GM12878 (cell line): ENCODE measurements around the gene SULF2. TPM values are rescaled to one million over a fixed set of nuclear protein-coding genes. Genes with fewer than 3 reads are reported as not detected.

Source experiments
- ATAC-seq: fragments of 200-7000 bp; cut with Tn5 transposase; 3 replicates; pipeline ENCODE4 v1.9.1; 2020; ENCODE audit warnings: mild to moderate bottlenecking, moderate library complexity
- BruUV-seq: library from RNA; stranded (reverse); fragments of 400-500 nt; replicated peaks from 2 replicates; lab custom pipeline; 2021; lab: Mats Ljungman, UMichigan
- CTCF ChIA-PET: fragments of 300-600 bp; sonication (Branson Sonifier 250); formaldehyde crosslinking; extraction: SDS; loops from one replicate; lab custom pipeline; 2021; ENCODE audit warnings: inconsistent platforms; lab: Yijun Ruan, JAX
- POLR2A ChIA-PET: fragments of 350-600 bp; formaldehyde crosslinking; extraction: SDS; loops from one replicate; lab custom pipeline; 2021; ENCODE audit warnings: inconsistent platforms; lab: Charles Lee
- RAD21 ChIA-PET: fragments of 300-600 bp; sonication (Branson Sonifier 250); formaldehyde crosslinking; loops from one replicate; lab custom pipeline; 2023; ENCODE audit warnings: antibody characterized with exemption; ENCODE audit not compliant: unreplicated experiment; lab: Charles Lee
- SMC1A ChIA-PET: fragments of 300-600 bp; sonication (Branson Sonifier 250); formaldehyde crosslinking; loops from one replicate; lab custom pipeline; 2023; ENCODE audit not compliant: unreplicated experiment, uncharacterized antibody; lab: Charles Lee
- DNase-seq: peaks from one replicate; pipeline ENCODE4 v3.0.0-alpha.2; 2011; ENCODE audit warnings: low read depth, low spot score
- FAIRE-seq: peaks from 3 replicates; lab custom pipeline; 2011; peaks lifted over from hg19 to GRCh38; lab: Jason Lieb, UNC
- H2AFZ ChIP-seq: 2 replicates; pipeline ENCODE4 v1.6.0; 2011; ENCODE audit warnings: low read depth, low read length, control low read depth; ENCODE audit not compliant: control insufficient read depth
- H3K27ac ChIP-seq: 2 replicates; pipeline ENCODE4 v1.5.1; 2011; ENCODE audit warnings: control low read depth; ENCODE audit not compliant: control insufficient read depth, insufficient read depth
- H3K27me3 ChIP-seq, 2 experiments: replicated peaks in 1 of 2; 2 replicates each; pipeline versions ENCODE4 v1.6.0 to v1.6.1; 2011; ENCODE audit warnings: low read length in 1 of 2; ENCODE audit not compliant: control insufficient read depth in 2 of 2, insufficient read depth in 2 of 2
- H3K36me3 ChIP-seq, 2 experiments: 2 replicates each; pipeline ENCODE4 v1.5.1; 2011; ENCODE audit warnings: low read length in 1 of 2; ENCODE audit not compliant: control insufficient read depth in 2 of 2, insufficient read depth in 2 of 2
- H3K4me1 ChIP-seq: 2 replicates; pipeline ENCODE4 v1.6.1; 2011; ENCODE audit warnings: mild to moderate bottlenecking, low read length, moderate library complexity, mixed read lengths; ENCODE audit not compliant: control insufficient read depth, insufficient read depth
- H3K4me2 ChIP-seq: 2 replicates; pipeline ENCODE4 v1.6.0; 2011; ENCODE audit warnings: control low read depth; ENCODE audit not compliant: control insufficient read depth, insufficient read depth
- H3K4me3 ChIP-seq: fragments of 200-600 bp; sonication (generic); 2 replicates; pipeline ENCODE4 v1.5.1; 2016
- H3K79me2 ChIP-seq: 2 replicates; pipeline ENCODE4 v1.6.0; 2011; ENCODE audit warnings: low read length; ENCODE audit not compliant: control insufficient read depth, insufficient read depth
- H3K9ac ChIP-seq: 2 replicates; pipeline ENCODE4 v1.8.0; 2011; ENCODE audit warnings: low read length, control low read depth, mixed read lengths; ENCODE audit not compliant: control insufficient read depth, insufficient read depth
- H3K9me3 ChIP-seq: replicated peaks from 3 replicates; pipeline ENCODE4 v1.5.1; 2011; ENCODE audit warnings: mild to moderate bottlenecking, low read length; ENCODE audit not compliant: control insufficient read depth, insufficient read depth
- H4K20me1 ChIP-seq: 2 replicates; pipeline ENCODE4 v1.6.0; 2011; ENCODE audit not compliant: control insufficient read depth, insufficient read depth
- ASH2L ChIP-seq: fragments of 300-600, 200-600 bp; sonication (generic); IDR thresholded peaks from 2 replicates; pipeline ENCODE4 v1.6.1; 2017; ENCODE audit warnings: low read depth, mild to moderate bottlenecking, borderline replicate concordance
- EGR1 ChIP-seq, 2 experiments: IDR thresholded peaks; 1 replicate in 1 of 2; 2 replicates in 1 of 2; pipeline ENCODE4 v1.6.1; 2011 to 2012; ENCODE audit warnings: low read depth in 2 of 2, low read length in 2 of 2, borderline replicate concordance in 1 of 2, mild to moderate bottlenecking in 1 of 2, moderate library complexity in 1 of 2
- IKZF1 ChIP-seq: fragments of 450-650 bp; conservative IDR thresholded peaks from 2 replicates; pipeline ENCODE4 v1.6.1; 2017; ENCODE audit warnings: antibody characterized with exemption, mild to moderate bottlenecking
- MEF2B ChIP-seq: fragments of 450-650 bp; IDR thresholded peaks from 2 replicates; pipeline ENCODE4 v1.6.1; 2018; ENCODE audit warnings: mild to moderate bottlenecking, moderate library complexity; ENCODE audit not compliant: partially characterized antibody, poor library complexity, severe bottlenecking
- MTA2 ChIP-seq: fragments of 450-650 bp; IDR thresholded peaks from 2 replicates; pipeline ENCODE4 v1.6.1; 2016; ENCODE audit warnings: low read depth, mild to moderate bottlenecking, moderate library complexity
- NFXL1 ChIP-seq: fragments of 450-650 bp; IDR thresholded peaks from 2 replicates; pipeline ENCODE4 v1.6.1; 2017; ENCODE audit warnings: antibody characterized with exemption, mild to moderate bottlenecking, borderline replicate concordance
- SUPT20H ChIP-seq: IDR thresholded peaks from 2 replicates; pipeline ENCODE4 v1.6.1; 2011; ENCODE audit warnings: low read depth, mild to moderate bottlenecking, low read length, moderate library complexity, borderline replicate concordance; ENCODE audit not compliant: control insufficient read depth
- ZNF24 ChIP-seq: fragments of 450-650 bp; IDR thresholded peaks from 2 replicates; pipeline ENCODE4 v1.6.1; 2017; ENCODE audit warnings: antibody characterized with exemption, mild to moderate bottlenecking
- ZZZ3 ChIP-seq: IDR thresholded peaks from 2 replicates; pipeline ENCODE4 v1.6.1; 2011; ENCODE audit warnings: low read depth; ENCODE audit not compliant: control insufficient read depth, insufficient read length
- WGBS: methylation state at CpG from one replicate; pipeline ENCODE4 v1.1.6; 2016; ENCODE audit warnings: low lambda C conversion rate; ENCODE audit not compliant: insufficient replicate concordance, insufficient coverage; ENCODE audit errors: missing lambda C conversion rate; 5-methylcytosine and 5-hydroxymethylcytosine counted together
- in situ Hi-C: fragments of 300-500 bp; cut with MboI; formaldehyde crosslinking; loops from 9 replicates; pipeline ENCODE4 v1.14.3; 2018; ENCODE audit warnings: mixed read lengths
- intact Hi-C: fragments of 100-400 bp; cut with micrococcal nuclease; formaldehyde crosslinking; loops from one replicate; pipeline ENCODE4 v1.14.2; 2022; ENCODE audit not compliant: unreplicated experiment
- polyA plus RNA-seq, 11 experiments: library from polyadenylated mRNA; depleted of rRNA in 4 of 11; unstranded in 6 of 11; stranded (reverse) in 5 of 11; fragments of >200 nt; fragmentation: Nextera tagmentation in 4 of 11; fragmentation: Illumina TruSeq in 1 of 11; extraction: Ambion mirVana in 4 of 11; extraction: Trizol in 1 of 11; gene quantifications; 1 replicate in 1 of 11; 2 replicates in 10 of 11; pipeline versions ENCODE4 v1.2.1 to v1.2.3, GENCODE V29; 2011 to 2016; ENCODE audit warnings: inconsistent platforms in 2 of 11, missing spikeins in 2 of 11, low read depth in 1 of 11
- total RNA-seq, 4 experiments: library from RNA; depleted of rRNA in 3 of 4; stranded (reverse); fragments of >200 nt in 3 of 4; fragmentation: Illumina TruSeq in 1 of 4; extraction: Trizol in 1 of 4; gene quantifications; 2 replicates each; pipeline versions ENCODE4 v1.2.1 to v1.2.3, GENCODE V29; 2013 to 2021
- TF ChIP-seq, protein P1 (sequence below): IDR thresholded peaks from 2 replicates; pipeline ENCODE4 v1.6.1; 2011; ENCODE audit warnings: borderline replicate concordance, low read depth, mild to moderate bottlenecking, moderate library complexity, mixed read lengths, low read length; ENCODE audit not compliant: insufficient read depth; ENCODE audit errors: extremely low read length
- TF ChIP-seq, protein P2 (sequence below): fragments of 450-650 bp; IDR thresholded peaks from 2 replicates; pipeline ENCODE4 v1.6.1; 2017; ENCODE audit warnings: low read depth, mild to moderate bottlenecking, moderate library complexity

The SULF2 gene
- total and polyA plus RNA-seq, 10 of the 15 experiments (the other 5 are each of a cell fraction or from before 2014, with no cell fraction given) = 0.69 to 4.1 (median 1.6) TPM

DNA sequence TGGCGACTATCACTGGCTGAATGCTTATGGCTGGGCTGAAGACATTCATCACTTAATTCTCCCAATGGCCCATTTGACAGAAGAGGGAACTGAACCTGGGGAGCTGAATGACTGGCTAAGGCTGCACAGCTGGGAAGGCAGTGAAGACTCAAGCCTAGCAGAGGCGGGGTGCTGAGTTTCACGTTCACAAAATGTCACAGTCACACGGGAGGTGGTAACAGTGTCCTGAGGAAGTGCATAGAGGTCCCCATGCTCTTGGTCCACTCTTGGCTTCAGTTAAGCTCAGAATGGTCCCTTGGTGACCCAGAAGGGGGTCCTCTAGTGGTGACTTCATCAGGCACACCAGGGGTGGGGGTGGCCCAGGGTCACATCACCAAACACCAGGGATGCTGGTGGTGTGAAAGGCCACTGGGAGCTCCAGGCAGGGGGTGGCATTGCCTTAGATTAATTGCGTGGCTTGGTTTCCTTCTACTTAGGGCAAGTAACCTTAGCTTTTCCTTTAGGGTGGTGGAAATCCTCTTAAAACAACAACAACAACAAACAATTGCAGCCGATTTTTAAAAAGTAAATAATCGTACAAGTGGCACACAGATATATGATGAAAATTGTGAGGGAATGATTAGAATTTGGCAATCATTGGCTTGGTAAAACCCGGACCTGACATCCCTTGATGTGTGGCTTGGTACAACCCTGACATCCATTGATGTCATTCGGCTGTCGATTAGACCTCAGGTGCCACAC lies 45.0 kb downstream of the SULF2 start:
- no TSS peak for BruUV-seq
- no peak for FAIRE-seq
- H3K9me3 ChIP-seq = no peaks in the 10 kb centered on the region; the same call in 2 of the 3 replicates
- WGBS = 37% methylated on average over 10 of the region's 10 CpGs
- TF ChIP-seq MEF2B = no peak
- TF ChIP-seq EGR1 (IDR thresholded peaks at IDR 0.05; ENCODE audit: borderline replicate concordance in 1 of 2, low read depth in 2 of 2, low read length in 2 of 2) = no peak
- TF ChIP-seq, protein P1, sequence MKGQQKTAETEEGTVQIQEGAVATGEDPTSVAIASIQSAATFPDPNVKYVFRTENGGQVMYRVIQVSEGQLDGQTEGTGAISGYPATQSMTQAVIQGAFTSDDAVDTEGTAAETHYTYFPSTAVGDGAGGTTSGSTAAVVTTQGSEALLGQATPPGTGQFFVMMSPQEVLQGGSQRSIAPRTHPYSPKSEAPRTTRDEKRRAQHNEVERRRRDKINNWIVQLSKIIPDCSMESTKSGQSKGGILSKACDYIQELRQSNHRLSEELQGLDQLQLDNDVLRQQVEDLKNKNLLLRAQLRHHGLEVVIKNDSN = no peak
- no peak for TF ChIP-seq SUPT20H
- no peak for TF ChIP-seq NFXL1
- TF ChIP-seq ZNF24 = no peak
- TF ChIP-seq ASH2L = no peak
- no peak for TF ChIP-seq MTA2
- TF ChIP-seq ZZZ3 = no peak
- TF ChIP-seq, protein P2, sequence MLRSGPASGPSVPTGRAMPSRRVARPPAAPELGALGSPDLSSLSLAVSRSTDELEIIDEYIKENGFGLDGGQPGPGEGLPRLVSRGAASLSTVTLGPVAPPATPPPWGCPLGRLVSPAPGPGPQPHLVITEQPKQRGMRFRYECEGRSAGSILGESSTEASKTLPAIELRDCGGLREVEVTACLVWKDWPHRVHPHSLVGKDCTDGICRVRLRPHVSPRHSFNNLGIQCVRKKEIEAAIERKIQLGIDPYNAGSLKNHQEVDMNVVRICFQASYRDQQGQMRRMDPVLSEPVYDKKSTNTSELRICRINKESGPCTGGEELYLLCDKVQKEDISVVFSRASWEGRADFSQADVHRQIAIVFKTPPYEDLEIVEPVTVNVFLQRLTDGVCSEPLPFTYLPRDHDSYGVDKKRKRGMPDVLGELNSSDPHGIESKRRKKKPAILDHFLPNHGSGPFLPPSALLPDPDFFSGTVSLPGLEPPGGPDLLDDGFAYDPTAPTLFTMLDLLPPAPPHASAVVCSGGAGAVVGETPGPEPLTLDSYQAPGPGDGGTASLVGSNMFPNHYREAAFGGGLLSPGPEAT = no peak
- TF ChIP-seq IKZF1 = no peak
- H3K79me2 ChIP-seq = no peaks in the 10 kb centered on the region
- ChIA-PET RAD21 (no interaction called here), CTCF (interaction anchor here (1.3 to 1.4 kb wide), 2 partner anchors 15 to 27 kb away, joined by 3 to 10 read pairs; no protein-coding TSS in a partner anchor), POLR2A (no interaction called here), SMC1A (no interaction called here)
- H3K27ac ChIP-seq = no peak overlapping the region
- no peaks in the 10 kb centered on the region for H3K4me1 ChIP-seq
- in situ Hi-C loops (no loop called here), intact Hi-C loops (no loop called here)
- H3K4me3 ChIP-seq = no peak overlapping the region
- no peak for ATAC-seq
- no peaks in the 10 kb centered on the region for H3K36me3 ChIP-seq
- DNase-seq = no peak
- no peak overlapping the region for H3K9ac ChIP-seq
- no peaks in the 10 kb centered on the region; a peak in 1 of 4 replicates for H3K27me3 ChIP-seq
- no peak overlapping the region for H3K4me2 ChIP-seq
- H4K20me1 ChIP-seq = no peaks in the 10 kb centered on the region
- H2AFZ ChIP-seq = no peak overlapping the region
